Measurements from ENCODE around the gene SLC5A2. TPM values are rescaled to one million over a fixed set of nuclear protein-coding genes. Genes with fewer than 3 reads are reported as not detected.

The SLC5A2 gene
- total and polyA plus RNA-seq, 2 of the 13 experiments (the other 11 are each of a cell fraction or from before 2014, with no cell fraction given), result 0.24 to 0.97 TPM

- TF ChIP-seq ZBTB2 (CRISPR knock-in tag; IDR thresholded peaks at IDR 0.05; ENCODE audit: low read depth) (no peak), REL (CRISPR knock-in tag; conservative IDR thresholded peaks at IDR 0.05) (peak; percentile 87; the same call in 1 of the 2 replicates), ELK4 (CRISPR knock-in tag; IDR thresholded peaks at IDR 0.05; ENCODE audit: borderline replicate concordance) (peak; percentile 43; the same call in 1 of the 2 replicates), FOXK2 (IDR thresholded peaks at IDR 0.05) (peak; percentile 59; the same call in 1 of the 2 replicates), RFX5 (IDR thresholded peaks at IDR 0.05; ENCODE audit: low read depth, low read length) (no peak), ZNF749 (CRISPR knock-in tag; IDR thresholded peaks at IDR 0.05; ENCODE audit: borderline replicate concordance) (0 out of 2 replicates have a peak, but pooled peaks have one; percentile 25), ZNF737 (CRISPR knock-in tag; IDR thresholded peaks at IDR 0.05; ENCODE audit: borderline replicate concordance) (0 out of 2 replicates have a peak, but pooled peaks have one; percentile 46), RARA (CRISPR knock-in tag; IDR thresholded peaks at IDR 0.05) (peak; percentile 90), NR2C2 (CRISPR knock-in tag; IDR thresholded peaks at IDR 0.05; ENCODE audit: borderline replicate concordance) (peak; percentile 88), KMT2A (CRISPR knock-in tag; IDR thresholded peaks at IDR 0.05) (no peak; the same call in none of the 2 replicates), HOXD1 (CRISPR knock-in tag; IDR thresholded peaks at IDR 0.05) (peak; percentile 41; the same call in 1 of the 2 replicates), ZNF557 (CRISPR knock-in tag; IDR thresholded peaks at IDR 0.05) (0 out of 2 replicates have a peak, but pooled peaks have one; percentile 29), ZNF83 (CRISPR knock-in tag; IDR thresholded peaks at IDR 0.05; ENCODE audit: borderline replicate concordance) (no peak), CSRNP1 (CRISPR knock-in tag; IDR thresholded peaks at IDR 0.05) (peak; percentile 4; the same call in 1 of the 2 replicates), ELF4 (CRISPR knock-in tag; IDR thresholded peaks at IDR 0.05; ENCODE audit: borderline replicate concordance) (no peak), HMGXB4 (CRISPR knock-in tag; IDR thresholded peaks at IDR 0.05; ENCODE audit: borderline replicate concordance in 1 of 2, low read depth in 1 of 2) (peak; percentile 74 to 89), ELF1 (CRISPR knock-in tag; IDR thresholded peaks at IDR 0.05) (peak; percentile 68), NRL (CRISPR knock-in tag; IDR thresholded peaks at IDR 0.05; ENCODE audit: borderline replicate concordance) (peak; percentile 34; the same call in 1 of the 2 replicates), ZNF644 (CRISPR knock-in tag; IDR thresholded peaks at IDR 0.05; ENCODE audit: low read depth) (no peak), ZNF468 (CRISPR knock-in tag; IDR thresholded peaks at IDR 0.05) (no peak), ZNF33B (CRISPR knock-in tag; IDR thresholded peaks at IDR 0.05) (peak; percentile 70; the same call in 1 of the 2 replicates), SAP130 (CRISPR knock-in tag; IDR thresholded peaks at IDR 0.05; ENCODE audit: low read depth) (peak; percentile 82)
Observed at GRCh38 chr16:31477220-31478216, 5.4 kb upstream of the SLC5A2 start (continued).
